Fibroblast of skin of left quadriceps (primary cell): ENCODE results near the gene CD84.
"Not testable (repeated sequence)": the region's sequence is repeated elsewhere in the genome, so short reads cannot be mapped to it uniquely, and the experiment has no call there.

ENCODE experiments used
- DNase-seq, 2 experiments: peaks; one replicate each; pipeline ENCODE4 v3.0.0-alpha.2; 2013; ENCODE audit warnings: low read depth in 2 of 2

The CD84 gene

DNA sequence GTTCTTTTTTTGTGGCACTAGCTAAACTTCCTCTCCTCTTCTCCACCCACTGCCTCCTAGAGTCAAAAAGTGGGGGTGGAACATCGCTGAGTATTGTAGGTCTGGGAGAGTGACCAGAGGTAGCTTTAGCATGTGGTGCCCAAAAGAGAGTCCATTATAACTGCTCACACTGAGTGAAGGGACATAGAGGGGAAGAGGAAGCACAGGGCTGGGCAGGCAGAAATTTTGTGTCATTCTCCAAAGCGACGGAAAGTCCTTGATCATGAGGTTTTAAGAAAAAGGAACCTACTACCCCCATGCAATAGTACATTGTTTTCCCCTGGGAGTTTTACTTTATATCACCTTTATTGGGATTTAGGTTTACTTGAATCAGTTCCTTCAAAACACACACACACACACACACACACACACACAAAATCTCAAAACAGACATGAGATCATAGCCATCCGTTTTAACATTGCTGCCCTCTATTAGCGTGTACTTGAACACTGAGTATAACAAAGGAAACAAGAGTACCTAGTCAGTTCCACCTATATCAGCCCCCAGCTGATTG lies 4.1 kb downstream of the CD84 start:
- DNase-seq, result no peak

DNA sequence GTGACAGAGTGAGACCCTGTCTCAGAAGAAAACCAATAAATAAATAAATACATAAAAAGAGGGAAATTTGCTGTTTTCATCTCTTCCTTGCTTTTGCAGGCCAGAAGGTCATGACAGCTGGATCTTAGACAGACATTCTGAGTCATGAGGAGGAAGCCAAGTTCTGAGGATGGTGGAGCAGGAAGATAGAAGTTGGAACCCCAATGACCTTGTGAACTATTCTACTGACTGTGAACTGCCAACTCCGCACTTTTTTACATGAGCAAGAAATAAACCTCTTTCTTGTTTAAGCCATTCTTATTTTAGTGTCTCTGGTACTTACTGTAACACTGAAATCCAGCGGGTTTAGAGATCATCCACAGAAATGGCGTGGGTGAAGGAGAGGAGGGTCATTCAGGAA lies 8.5 kb downstream of the CD84 start:
- DNase-seq, result no peak

DNA sequence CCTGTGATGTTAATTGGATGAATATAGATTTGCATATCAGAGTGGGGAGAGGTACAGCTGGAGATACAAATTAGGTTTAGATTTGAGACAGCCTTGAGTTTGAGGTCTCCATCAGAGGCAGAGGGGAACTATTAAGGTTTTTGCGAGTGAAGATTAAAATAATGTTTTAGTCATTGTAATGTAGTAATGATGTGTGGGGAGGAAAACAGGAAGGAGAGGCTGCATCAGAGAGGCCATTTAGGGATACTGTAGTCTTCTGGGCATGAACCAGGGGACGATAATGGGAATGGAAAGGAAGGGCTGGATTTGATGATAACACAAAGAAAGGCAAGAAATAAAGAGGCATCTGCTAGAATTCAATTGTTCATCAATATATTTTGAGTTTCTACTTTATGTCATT lies 9.5 kb downstream of the CD84 start:
- no peak for DNase-seq

DNA sequence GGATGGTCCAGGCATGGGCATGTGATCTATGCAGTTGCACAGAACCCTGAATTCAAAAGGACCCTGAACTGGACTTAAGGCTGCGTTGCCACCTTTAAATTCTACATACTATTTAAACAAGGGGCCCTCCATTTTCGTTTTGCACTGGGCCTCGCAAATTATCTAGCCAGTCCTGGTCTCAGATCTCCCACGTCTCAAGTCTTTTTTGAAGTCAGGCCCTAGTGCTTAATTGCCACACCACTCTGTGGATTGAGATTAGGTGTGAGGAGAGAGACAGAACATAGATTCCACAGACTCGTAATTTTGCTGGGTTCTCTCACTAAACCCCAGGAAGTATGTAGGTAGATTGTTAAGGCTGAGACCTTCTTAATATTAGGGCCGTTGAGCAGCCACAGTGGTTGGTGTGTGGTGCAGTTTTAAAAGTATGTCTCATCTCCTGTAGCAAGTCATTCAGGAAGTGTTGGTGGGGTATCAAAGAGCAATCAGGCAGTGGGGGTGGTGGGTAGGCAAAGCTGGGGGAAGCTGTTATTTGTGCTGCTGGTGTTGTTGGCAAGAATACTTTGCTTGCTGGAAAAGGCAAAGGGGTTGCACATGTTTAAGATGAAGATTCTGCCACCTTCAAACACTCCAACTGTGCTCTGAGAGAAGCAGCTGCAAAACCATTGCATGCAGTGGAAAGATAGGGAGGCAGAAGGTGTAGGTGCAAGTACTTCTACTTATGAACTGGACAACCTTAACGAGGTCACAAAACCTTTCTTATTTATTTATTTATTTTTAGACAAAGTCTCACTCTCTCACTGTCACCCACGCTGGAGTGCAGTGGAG lies 11.2 kb downstream of the CD84 start:
- no peak for DNase-seq

DNA sequence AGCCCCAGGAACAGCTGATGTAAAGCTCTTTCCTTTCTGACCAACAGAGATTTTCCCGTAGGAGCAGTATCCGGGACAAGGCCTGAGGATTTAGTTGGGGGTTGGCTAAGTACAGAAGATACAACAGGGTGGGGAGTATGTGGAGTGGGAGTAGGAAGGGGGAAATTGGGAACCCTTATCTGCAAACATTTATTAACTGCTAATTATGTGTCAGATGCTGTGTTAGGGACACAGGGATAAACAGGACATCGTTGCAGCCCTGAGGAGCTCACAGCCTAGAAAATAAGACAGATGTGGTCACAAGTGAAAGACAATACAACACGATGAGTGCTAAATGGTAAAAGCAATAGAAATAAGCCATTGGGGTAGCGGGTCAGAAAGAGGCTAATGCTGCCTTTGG lies 12.0 kb downstream of the CD84 start:
- no peak for DNase-seq

DNA sequence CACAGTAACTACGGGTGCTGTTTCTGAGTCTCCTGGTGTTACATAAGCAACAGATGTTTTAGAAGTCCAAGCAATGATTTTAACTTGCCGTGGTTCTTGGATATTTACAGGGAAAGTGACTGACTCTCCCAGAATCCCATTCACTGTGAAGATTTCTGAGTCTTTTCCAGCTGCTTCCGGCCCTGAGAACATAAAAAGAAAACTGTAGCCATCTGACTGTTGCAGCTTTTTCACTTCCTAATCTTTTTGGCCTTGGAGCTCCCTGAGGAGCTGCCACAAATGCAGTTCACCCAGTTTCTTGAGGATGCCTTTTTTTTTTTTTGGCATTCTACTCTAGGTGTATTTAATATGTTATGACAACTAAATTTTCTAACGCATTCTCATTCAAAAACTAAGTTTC lies 13.7 kb downstream of the CD84 start:
- DNase-seq, result no peak

DNA sequence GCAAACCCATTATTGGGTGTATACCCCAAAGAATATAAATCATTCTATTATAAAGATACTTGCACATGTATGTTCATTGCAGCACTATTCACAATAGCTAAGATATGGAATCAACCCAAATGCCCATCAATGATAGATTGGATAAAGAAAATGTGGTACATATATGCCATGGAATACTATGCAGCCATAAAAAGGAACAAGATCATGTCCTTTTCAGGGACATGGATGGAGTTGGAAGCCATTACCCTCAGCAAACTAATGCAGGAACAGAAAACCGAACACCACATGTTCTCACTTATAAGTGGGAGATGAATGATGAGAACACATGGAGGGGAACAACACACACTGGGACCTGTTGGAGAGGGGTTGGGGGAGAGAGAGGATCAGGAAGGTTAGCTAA lies 16.1 kb downstream of the CD84 start:
- DNase-seq, result not testable (repeated sequence)

DNA sequence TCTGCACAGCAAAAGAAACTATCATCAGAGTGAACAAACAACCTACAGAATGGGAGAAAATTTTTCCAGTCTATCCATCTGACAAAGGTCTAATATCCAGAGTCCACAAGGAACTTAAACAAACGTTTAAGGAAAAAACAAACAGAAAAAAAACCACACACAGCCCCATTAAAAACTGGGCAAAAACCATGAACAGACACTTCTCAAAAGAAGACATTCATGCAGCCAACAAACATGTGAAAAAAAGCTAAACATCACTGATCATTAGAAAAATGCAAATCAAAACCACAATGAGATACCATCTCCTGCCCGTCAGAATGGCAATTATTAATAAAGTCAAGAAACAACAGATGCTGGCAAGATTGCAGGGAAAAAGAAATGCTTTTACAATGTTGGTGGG lies 16.6 kb downstream of the CD84 start:
- DNase-seq, result not testable (repeated sequence)

DNA sequence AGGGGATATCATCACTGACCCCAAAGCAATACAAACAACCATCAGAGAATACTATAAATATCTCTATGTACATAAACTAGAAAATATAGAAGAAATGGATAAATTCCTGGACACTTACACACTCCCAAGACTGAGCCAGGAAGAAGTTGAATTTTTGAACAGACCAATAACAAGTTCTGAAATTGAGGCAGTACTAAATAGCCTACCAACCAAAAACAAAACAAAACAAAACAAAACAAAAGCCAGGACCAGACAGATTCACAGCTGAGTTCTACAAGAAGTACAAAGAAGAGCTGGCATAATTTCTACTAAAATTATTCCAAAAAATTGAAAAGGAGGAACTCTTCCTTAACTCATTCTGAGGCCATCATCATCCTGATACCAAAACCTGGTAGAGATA lies 18.5 kb downstream of the CD84 start:
- no peak for DNase-seq

DNA sequence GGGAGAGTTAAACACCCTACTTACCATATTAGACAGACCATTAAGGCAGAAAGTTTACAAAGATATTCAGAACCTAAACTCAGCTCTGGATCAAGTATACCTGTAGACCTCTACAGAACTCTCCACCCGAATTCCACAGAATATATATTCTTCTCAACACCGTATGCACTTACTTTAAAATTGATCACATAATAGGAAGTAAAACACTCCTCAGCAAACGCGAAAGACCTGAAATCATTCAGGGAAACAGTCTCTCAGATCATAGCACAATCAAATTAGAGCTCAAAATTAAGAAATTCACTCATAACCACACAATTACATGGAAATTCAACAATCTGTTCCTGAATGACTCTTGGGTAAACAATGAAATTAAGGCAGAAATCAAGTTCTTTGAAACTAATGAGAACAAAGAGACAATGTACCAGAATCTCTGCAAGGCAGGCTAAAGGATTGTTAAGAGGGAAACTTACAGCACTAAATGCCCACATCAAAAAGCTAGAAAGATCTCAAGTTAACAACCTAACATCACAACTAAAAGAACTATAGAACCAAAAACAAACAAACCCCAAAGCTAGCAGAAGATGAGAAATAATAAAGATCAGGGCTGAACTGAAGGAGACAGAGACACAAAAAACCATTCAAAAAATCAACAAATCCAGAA lies 19.1 kb downstream of the CD84 start:
- no peak for DNase-seq

DNA sequence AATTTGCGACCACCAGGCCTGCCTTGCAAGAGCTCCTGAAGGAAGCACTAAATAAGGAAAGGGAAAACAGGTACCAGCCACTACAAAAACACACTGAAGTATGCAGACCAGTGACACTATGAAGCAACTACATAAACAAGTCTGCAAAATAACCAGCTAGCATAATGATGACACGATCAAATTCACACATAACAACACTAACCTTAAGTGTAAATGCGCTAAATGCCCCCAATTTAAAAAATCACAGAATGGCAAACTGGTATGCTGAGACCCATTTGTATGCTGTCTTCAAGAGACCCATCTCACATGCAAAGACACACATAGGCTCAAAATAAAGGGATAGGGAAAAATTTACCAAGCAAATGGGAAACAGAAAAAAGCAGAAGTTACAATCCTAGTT lies 19.9 kb downstream of the CD84 start:
- not testable (repeated sequence) for DNase-seq

DNA sequence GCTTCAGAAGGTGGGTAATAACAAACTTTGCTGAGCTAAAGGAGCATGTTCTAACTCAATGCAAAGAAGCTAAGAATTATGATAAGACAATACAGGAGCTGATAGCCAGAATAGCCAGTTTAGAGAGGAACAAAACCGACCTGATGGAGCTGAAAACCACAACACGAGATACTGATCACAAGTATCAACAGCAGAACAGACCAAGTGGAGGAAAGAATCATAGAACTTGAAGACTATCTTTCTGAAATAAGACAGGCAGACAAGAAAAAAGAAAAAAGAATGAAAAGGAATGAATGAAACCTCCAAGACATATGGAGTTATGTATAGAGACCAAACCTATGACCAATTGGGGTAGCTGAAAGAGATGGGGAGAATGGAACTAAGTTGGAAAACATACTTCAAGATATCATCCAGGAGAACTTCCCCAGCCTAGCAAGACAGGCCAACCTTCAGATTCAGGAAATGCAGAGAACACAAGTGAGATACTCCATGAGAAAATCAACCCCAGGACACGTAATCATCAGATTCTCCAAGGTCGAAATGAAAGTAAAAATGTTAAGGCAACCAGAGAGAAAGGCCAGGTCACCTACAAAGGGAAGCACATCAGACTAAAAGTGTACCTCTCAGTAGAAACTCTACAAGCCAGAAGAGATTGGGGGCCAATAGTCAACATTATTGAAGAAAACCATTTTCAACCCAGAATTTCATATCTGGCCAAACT lies 20.5 kb downstream of the CD84 start:
- DNase-seq, result no peak

DNA sequence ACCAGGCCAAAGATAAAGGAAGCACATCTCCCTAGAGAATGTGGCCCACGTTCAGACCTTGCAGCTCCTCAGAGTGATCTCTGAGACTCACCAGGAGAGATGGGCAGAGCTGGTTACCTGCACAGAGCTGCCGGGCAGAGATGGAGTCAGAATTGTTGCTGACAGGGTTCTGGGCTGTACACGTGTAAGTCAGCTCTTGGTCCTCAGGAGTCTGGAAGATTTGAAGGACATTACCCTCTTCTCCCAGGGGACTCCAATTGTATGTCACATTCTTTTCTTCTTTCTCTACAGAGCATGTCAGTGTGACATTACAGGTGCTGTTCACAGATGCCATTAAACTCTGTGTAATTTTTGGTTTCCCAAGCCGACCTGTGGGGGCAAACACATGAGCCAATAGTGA lies 25.5 kb downstream of the CD84 start:
- DNase-seq, result no peak

DNA sequence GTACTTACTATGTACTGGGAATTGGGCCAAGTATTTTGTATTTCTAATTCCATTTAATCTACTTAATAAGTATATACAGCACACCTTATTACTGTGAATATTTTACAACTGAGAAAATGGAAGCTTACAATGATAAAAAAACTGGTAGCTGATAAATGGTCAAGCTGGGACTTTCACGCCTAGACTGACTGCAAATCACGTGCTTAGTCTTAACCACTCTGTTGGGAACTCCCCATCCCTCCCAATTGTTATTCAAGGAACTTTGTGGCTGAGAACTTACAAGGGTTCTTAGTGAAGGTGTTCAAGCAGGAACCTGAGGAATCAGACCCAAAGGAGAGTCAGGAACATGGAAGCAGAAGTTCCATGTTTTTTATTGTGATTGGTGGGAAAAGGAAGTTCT lies 26.9 kb downstream of the CD84 start:
- DNase-seq, result no peak

DNA sequence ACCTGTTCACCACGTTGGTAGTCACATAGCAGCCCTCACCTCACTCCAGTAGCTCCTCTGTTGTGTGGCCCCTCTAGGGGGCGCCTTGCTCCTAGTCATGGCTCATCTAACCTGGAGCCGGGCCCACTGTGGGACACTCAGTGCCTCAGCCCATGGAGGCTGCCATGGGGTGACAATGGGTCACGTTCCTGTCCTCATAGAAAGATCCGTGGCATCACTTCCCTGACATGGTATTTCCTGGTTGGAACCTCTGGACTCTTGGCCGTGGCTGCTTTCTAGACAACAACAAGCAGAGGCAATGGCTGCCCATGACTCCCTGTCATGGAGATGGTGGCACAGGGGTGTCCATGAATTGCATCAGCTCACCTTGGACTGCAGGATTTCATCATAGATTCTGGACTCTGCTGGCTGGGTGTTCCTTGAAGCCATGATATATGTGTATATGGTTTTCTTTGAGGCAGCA lies 28.7 kb downstream of the CD84 start:
- DNase-seq, result no peak

DNA sequence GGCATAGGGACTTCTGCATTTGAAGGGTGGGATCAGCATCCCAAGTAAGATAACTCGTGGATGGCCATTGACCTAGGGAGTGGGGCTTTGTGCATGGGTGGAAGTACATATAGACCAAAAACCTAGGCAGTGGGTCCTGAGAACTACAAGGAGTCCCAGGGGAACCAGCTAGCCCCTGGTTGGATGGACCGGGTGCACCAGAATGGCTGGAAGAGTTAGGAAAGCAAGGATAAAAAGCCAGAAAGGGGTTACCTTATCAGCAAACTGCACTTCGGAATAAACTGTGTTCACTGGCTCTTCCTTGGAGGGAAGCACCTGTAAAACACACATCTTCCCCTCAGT lies 29.7 kb downstream of the CD84 start:
- DNase-seq, result no peak

DNA sequence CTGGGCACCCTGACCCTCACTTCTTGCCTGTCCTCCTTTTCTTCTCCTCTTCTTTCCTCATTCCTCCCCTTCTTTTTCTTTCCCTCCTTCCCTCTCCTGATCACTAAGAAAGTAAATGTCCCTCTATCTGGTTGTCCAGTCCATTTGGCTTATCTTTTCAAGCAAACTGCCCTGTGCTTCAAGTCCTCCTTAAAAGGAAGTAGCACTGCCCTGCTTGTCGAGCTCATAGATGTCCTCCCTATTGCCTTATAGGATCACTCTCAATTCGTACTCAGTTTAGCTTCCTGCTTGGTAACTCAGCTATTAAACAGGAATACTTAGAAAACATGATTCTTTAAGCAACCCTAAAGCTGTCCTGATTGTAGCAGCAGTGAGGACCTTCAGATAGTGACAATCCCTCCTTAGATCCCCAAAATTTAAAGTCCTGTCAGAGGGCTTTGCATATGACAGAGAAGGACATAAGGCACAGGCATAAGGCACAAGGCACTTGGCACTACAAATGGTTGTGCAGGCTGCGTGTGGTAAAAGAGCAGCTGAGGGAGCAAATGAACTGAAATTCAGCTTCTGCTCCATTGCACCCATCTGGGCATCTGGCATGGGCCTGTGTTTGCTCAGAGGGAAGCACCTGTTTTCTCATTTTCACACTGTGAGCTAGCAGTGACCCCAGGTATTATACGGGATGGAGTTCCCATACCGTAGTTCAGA lies 30.2 kb downstream of the CD84 start:
- DNase-seq, result no peak

DNA sequence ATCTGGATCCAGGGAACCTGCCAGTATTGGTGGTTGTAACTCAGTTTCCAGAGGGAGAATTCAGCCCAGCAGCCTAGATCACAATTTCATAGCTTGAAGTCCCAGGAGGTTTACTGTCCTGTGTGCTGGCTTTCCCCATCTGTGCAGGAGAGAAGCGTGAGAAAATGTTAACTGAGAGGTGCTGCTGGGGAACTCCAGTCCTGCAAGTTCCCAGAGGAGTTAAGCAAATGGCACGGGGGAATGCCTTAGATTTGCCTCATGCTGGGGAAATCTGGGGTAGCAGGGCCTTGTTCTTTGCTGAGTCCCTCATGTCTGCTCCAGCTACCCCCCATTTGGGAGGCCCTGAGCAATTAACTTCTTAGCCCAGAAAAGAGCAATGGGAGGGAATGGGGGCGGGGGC lies 31.1 kb downstream of the CD84 start:
- no peak for DNase-seq

DNA sequence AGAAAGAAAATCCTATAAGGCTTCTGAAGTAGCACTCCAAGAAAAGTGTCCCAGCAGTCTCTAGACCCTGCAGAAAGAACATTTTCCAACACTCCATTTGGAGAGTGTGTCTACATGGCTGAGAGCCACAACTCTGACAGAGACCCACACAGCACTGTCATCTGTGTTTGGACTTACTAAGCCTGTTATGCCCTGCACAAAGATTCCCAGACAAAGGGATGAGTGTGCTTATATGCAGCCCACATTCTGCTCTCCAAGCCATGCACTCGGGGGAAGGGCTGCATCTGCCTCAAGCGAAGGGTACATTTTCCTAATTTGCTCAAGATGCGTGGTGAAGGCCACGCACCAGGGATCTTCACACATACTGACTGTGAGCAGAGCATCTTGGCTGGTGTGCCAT lies 31.9 kb downstream of the CD84 start:
- DNase-seq, result no peak

DNA sequence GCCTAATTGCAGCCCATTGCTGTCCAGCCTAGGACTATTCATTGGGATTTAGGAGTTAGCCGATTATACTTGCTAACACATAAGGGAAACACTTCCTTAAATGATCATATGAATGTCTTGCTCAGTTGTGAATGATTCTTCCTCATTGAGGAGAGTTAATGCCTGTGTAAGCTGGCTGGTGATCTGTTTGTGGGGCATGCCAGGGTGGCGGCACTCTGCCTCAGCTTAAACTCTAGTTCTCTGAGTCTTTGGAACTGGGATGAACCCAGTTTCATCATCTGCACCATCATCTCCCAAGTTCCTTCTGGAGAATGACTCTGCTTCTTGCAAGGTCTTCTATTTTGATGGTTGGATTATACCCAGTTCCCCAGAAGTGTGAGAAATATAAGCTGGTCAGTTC lies 32.4 kb downstream of the CD84 start:
- DNase-seq, result no peak

DNA sequence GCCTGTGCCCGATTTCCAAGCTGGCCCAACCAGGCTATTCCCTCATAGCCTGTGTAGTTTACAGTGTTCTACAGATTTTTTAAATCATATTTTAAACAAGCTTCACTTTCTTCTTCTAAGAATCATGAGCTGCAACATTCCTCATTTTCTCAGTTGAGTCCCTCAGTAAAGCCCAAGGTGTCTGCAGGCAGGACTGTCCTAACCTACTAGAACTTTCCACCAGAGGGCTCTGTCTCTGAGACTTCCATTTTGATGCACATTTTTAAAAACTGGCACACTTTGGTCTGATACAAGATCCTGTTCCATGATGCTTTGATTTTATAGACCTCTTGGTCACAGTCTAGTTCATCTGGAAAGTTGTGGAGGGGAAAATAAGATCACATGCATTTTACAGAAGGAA lies 34.6 kb downstream of the CD84 start:
- no peak for DNase-seq
